ENCODE measurements around the gene DYSF.

Gene DYSF

DNA sequence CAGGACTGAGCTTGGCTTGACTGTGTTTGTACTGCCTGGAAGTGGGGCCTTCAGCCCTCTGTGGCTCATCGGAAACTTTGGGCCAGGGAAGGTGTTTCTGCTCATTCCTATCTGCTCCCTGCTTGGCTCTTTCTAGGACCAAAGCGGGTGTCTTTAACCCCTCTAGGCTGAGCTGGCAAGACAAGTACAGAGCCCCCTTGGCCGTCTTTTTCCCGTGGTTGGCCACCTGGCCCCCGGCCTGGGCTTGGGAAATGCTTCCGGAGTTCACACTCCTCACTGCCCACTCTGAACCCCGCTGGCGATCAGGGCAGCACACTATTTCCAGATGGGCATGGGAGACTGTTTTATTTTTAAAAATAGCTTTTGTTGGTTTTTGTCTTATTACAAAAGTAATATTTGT is 243.0 kb downstream of the DYSF start:
- no peaks in the 10 kb centered on the region for H3K36me3 ChIP-seq (ENCODE audit: insufficient read depth, low read length)

DNA sequence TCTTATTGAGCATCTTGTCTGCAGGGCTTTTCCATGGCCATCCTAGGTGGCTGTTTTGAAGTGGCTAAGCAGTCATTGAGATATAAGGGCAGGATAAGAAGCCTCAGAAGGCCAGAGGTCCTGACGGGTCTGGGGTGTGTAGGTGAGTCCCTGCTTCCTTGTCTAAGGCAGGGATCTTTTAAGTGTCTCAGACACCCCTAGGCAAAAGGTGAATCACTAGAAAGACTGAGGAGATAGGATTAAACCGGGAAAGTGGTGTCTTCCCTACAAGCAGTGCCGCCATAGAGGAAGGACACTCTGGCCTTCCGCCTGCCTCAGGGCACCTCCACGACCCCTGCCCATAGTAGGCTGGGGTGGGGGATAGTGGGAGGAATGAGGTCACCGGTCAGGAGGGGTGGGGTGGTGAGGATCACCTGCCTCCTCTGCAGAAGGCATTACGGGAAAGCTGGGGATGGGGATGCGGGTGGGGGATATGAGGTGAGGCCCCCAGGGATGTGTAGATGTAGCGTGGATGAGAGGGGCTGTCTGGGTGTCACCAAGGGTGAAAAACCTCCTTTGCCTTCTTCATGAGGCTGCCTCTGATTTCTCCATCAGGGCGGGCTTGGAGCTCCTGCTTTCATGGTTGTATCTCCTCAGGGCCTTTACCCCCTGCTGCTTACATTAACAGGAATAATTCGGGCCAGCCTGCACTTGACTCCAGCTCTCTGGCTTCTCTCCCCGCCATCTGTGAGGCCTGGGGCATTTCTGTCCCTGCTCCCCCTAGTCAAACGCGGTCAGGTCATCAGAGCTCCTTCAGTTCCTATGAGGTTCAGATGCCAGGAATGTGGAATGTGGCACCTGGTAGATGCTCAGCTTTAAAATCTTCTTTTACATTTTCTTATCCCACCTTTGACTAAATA is 244.0 kb downstream of the DYSF start:
- H3K9me2 ChIP-seq (replicated peaks; ENCODE audit: low read depth, low read length): no peaks in the 10 kb centered on the region
- no peaks in the 10 kb centered on the region for H3K9me3 ChIP-seq (ENCODE audit: insufficient read depth, low read depth, low read length)
- no peaks in the 10 kb centered on the region for H3K4me1 ChIP-seq (ENCODE audit: insufficient read depth, low read length, poor library complexity, severe bottlenecking)
- no peaks in the 10 kb centered on the region for H3K27me3 ChIP-seq (ENCODE audit: insufficient read depth, low read length, poor library complexity, severe bottlenecking)
- H3K4me2 ChIP-seq (ENCODE audit: low read depth, low read length, poor library complexity, severe bottlenecking): no peak overlapping the region
- no peak overlapping the region for H2AFZ ChIP-seq (ENCODE audit: low read length)
- no peak for TF ChIP-seq EZH2phosphoT487 (IDR thresholded peaks at IDR 0.05; ENCODE audit: borderline replicate concordance)
- TF ChIP-seq, protein P1, sequence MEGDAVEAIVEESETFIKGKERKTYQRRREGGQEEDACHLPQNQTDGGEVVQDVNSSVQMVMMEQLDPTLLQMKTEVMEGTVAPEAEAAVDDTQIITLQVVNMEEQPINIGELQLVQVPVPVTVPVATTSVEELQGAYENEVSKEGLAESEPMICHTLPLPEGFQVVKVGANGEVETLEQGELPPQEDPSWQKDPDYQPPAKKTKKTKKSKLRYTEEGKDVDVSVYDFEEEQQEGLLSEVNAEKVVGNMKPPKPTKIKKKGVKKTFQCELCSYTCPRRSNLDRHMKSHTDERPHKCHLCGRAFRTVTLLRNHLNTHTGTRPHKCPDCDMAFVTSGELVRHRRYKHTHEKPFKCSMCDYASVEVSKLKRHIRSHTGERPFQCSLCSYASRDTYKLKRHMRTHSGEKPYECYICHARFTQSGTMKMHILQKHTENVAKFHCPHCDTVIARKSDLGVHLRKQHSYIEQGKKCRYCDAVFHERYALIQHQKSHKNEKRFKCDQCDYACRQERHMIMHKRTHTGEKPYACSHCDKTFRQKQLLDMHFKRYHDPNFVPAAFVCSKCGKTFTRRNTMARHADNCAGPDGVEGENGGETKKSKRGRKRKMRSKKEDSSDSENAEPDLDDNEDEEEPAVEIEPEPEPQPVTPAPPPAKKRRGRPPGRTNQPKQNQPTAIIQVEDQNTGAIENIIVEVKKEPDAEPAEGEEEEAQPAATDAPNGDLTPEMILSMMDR (conservative IDR thresholded peaks at IDR 0.05; ENCODE audit: low read length): no peak
- no peaks in the 10 kb centered on the region for H4K20me1 ChIP-seq (ENCODE audit: insufficient read depth, low read length, poor library complexity, severe bottlenecking)
- no peaks in the 10 kb centered on the region for H3F3A ChIP-seq (ENCODE audit: low read depth)
- H3K79me2 ChIP-seq (ENCODE audit: insufficient read depth, low read length): no peaks in the 10 kb centered on the region
- H3K36me3 ChIP-seq (ENCODE audit: insufficient read depth, low read length): no peaks in the 10 kb centered on the region
- H3K9ac ChIP-seq (ENCODE audit: low read depth, low read length, poor library complexity, severe bottlenecking): no peak overlapping the region
- H3K4me3 ChIP-seq (ENCODE audit: low read length, poor library complexity, severe bottlenecking): no peak overlapping the region

More for the DNA sequence above, 243.0 kb downstream of the DYSF start:
- H3K79me2 ChIP-seq (ENCODE audit: insufficient read depth, low read length): no peaks in the 10 kb centered on the region
- no peaks in the 10 kb centered on the region for H4K20me1 ChIP-seq (ENCODE audit: insufficient read depth, low read length, poor library complexity, severe bottlenecking)
- no peaks in the 10 kb centered on the region for H3K27me3 ChIP-seq (ENCODE audit: insufficient read depth, low read length, poor library complexity, severe bottlenecking)
- no peak overlapping the region for H3K4me3 ChIP-seq (ENCODE audit: low read length, poor library complexity, severe bottlenecking)
- no peak overlapping the region for H3K9ac ChIP-seq (ENCODE audit: low read depth, low read length, poor library complexity, severe bottlenecking)
- no peak overlapping the region for H3K4me2 ChIP-seq (ENCODE audit: low read depth, low read length, poor library complexity, severe bottlenecking)
- H3K9me3 ChIP-seq (ENCODE audit: insufficient read depth, low read depth, low read length): no peaks in the 10 kb centered on the region
- no peaks in the 10 kb centered on the region for H3K4me1 ChIP-seq (ENCODE audit: insufficient read depth, low read length, poor library complexity, severe bottlenecking)
- H3F3A ChIP-seq (ENCODE audit: low read depth): no peaks in the 10 kb centered on the region
- TF ChIP-seq, protein P1 (conservative IDR thresholded peaks at IDR 0.05; ENCODE audit: low read length): no peak
- no peak for TF ChIP-seq EZH2phosphoT487 (IDR thresholded peaks at IDR 0.05; ENCODE audit: borderline replicate concordance)
- H2AFZ ChIP-seq (ENCODE audit: low read length): no peak overlapping the region
- H3K9me2 ChIP-seq (replicated peaks; ENCODE audit: low read depth, low read length): no peaks in the 10 kb centered on the region

DNA sequence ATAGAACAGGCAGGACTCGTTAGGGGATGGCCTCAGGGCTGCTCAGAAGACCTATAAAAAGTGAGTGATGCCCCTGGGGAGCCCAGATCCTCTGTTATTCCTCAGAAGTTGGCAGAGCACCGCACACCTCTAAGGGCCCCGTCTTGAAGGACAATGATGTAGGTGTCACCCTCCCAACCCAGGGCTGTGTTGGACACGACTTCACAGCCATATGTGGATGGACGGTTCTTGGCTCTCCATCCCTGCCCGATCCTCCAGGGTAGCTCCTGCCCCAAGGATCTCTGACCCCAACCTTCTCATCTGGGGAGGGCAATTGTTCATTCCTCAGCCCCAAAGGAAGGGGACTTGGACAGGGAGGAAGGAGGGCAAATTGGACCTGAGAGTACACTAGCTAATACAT is 246.1 kb downstream of the DYSF start:
- Histone ChIP-seq H4K20me1 (ENCODE audit: insufficient read depth, low read length, poor library complexity, severe bottlenecking) (no peaks in the 10 kb centered on the region), H3K4me2 (ENCODE audit: low read depth, low read length, poor library complexity, severe bottlenecking) (no peak overlapping the region), H3K9ac (ENCODE audit: low read depth, low read length, poor library complexity, severe bottlenecking) (no peak overlapping the region), H3K36me3 (ENCODE audit: insufficient read depth, low read length) (no peaks in the 10 kb centered on the region), H3K9me2 (replicated peaks; ENCODE audit: low read depth, low read length) (no peaks in the 10 kb centered on the region), H3K9me3 (ENCODE audit: insufficient read depth, low read depth, low read length) (no peaks in the 10 kb centered on the region), H2AFZ (ENCODE audit: low read length) (no peak overlapping the region), H3K4me1 (ENCODE audit: insufficient read depth, low read length, poor library complexity, severe bottlenecking) (no peaks in the 10 kb centered on the region), H3F3A (ENCODE audit: low read depth) (no peaks in the 10 kb centered on the region), H3K4me3 (ENCODE audit: low read length, poor library complexity, severe bottlenecking) (no peak overlapping the region), H3K79me2 (ENCODE audit: insufficient read depth, low read length) (no peaks in the 10 kb centered on the region), H3K27me3 (ENCODE audit: insufficient read depth, low read length, poor library complexity, severe bottlenecking) (no peaks in the 10 kb centered on the region)
- TF ChIP-seq EZH2phosphoT487 (IDR thresholded peaks at IDR 0.05; ENCODE audit: borderline replicate concordance): no peak
- TF ChIP-seq, protein P1 (conservative IDR thresholded peaks at IDR 0.05; ENCODE audit: low read length): no peak
